HG03442 (cell line): ENCODE data around the gene HTR3E.
"Not testable (repeated sequence)": the region's sequence is repeated elsewhere in the genome, so short reads cannot be mapped to it uniquely, and the experiment has no call there.

Experiments used
- ATAC-seq: cut with Tn5 transposase; IDR thresholded peaks from one replicate; pipeline ENCODE4 v1.9.1; 2021; ENCODE audit warnings: mild to moderate bottlenecking, moderate library complexity; ENCODE audit not compliant: unreplicated experiment

Gene HTR3E, protein sequence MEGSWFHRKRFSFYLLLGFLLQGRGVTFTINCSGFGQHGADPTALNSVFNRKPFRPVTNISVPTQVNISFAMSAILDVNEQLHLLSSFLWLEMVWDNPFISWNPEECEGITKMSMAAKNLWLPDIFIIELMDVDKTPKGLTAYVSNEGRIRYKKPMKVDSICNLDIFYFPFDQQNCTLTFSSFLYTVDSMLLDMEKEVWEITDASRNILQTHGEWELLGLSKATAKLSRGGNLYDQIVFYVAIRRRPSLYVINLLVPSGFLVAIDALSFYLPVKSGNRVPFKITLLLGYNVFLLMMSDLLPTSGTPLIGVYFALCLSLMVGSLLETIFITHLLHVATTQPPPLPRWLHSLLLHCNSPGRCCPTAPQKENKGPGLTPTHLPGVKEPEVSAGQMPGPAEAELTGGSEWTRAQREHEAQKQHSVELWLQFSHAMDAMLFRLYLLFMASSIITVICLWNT

DNA sequence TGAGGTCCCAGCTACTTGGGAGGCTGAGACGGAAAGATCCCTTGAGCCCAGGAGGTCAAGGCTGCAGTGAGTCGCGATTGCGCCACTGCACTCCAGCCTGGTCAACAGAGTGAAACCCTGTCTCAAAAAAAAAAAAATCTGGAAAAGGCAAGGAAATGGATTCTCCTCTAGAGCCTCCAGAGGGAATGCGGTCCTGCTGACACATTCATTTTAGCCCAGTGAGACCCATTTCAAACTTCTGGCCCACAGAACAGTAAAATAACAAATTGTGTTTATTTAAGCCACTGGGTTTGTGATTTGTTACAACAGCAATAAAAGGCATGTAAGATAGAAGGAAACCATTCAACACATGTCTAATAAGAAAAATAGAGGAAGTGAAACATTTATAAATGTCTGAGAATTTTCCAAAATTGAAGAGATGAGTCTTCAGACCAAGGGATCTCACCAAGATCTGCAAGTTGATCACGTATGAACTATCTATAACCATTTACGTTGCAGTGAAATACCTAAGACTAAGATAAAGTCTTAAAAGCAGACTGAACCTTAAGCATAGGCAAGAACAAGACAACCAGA is at the start of gene HTR3E:
HTR3E (plus strand) TSS at position 254 of the 573 bp plus-strand sequence. CDS start 466 bp downstream, outside the sequence.
- ATAC-seq: no peak

DNA sequence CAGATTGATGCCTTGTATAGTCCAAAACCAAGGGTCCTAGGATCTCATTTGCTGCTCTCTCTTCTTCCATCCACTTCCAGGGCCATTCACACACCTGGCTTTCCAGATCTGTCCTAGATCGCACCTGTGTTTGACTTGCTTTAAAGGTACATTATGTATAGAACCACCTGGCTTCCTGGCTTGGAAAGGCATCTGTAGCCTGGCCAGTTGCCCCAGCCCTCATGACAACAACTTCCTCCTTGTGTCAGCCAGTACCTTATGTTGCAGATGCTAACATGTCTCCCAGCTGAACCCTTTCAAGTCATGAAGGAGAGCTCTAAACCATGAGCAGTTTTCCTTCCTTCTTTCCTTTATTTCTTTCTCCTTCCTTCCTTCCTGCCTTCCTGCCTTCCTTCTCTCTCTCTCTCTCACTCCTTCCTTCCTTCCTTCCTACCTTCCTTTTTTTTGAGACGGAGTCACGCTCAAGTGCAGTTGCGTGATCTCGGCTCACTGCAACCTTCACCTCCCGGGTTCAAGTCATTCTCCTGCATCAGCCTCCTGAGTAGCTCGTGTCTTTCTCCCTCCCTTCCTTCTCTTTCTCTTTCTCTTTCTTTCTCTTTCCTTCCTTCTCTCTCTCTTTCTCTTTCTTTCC is 46.5 kb upstream of the HTR3E start:
- no peak for ATAC-seq

DNA sequence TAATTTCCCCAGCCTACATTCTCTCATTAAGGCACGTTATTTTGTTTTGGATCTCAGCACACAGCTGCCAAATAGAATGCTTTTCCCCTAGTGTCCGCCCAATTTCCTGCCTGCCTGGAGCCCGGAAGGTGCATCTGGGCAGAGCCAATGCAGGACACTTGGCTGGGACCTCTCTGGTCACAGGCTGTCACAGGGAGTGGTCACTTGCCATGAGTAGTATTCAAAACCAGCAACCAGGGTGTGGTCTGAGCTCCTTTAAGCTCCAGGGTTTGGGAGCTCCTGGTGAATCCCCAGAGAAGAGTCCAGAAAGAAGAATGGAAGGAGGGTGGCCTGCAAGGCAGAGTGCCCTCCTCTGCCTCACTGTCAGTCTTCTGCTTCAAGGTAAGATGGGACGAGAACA is 44.1 kb upstream of the HTR3E start, which contains the start of gene HTR3C:
HTR3C (plus strand) TSS at position 281 of the 400 bp plus-strand sequence; CDS start at position 315, 34 bp downstream.
- ATAC-seq: no peak

DNA sequence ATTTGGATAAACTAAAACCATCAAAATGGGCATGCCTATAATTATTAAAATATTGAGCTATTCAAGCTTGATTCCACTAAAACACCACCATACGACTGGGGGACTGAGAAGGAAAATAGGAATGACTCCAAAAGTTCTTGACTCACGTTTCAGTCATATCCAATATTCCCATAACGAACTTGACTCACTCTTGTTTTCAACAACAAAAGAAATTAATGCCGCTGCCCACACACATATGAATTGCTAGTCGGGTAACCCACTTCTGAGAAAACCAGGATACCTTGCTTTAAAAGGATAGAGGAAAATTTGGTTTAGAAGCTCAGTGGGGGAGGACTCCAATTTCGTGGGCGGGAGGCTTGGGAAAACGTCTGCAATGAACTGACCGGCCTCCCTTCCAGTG is 38.8 kb upstream of the HTR3E start:
- ATAC-seq: no peak

DNA sequence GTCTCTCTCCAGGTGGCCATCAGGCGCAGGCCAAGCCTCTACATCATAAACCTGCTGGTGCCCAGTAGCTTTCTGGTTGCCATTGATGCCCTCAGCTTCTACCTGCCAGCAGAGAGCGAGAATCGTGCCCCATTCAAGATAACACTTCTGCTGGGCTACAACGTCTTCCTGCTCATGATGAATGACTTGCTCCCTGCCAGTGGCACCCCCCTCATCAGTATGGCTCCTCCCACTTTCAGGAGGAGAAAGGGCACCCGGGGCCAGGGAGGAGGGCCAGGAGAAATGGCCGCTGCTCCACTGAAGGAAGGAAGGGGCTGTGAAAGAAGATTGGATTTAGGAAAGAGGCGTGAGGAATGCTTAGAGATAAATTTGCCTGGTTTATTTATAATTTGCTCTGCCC is 37.4 kb upstream of the HTR3E start:
- ATAC-seq: no peak

DNA sequence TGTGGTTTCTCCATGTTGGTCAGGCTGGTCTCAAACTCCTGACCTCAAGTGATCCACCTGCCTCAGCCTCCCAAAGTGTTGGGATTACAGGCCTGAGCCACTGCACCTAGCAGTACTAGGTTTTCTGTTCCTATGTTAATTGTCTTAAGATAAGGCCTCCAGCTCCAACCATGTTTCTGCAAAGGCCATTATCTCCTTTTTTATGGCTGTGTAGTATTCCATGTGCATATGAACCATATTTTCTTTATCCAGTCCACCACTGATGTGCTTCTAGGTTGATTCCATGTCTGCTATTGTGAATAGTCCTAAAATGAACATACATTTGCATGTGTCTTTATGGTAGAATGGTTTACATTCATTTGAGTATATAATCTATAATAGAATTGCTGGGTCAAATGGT is 34.2 kb upstream of the HTR3E start:
- ATAC-seq: no peak

DNA sequence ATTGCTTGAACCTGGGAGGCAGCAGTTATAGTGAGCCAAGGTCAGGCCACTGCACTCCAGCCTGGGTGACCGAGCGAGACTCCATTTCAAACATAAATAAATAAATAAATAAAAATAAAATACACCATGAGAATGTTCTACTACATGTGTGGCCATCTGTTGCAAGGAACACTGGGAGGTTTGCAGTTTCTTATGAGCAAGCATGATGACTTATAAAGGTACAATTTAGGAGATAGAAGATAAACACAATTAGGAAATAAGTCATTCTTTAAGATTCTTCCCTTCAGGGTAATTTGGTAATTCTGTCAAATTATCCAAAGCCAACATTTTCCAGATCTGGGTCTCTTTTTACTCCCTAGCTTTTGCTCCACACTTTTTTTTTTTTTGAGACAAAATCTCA is 30.7 kb upstream of the HTR3E start:
- ATAC-seq: no peak

DNA sequence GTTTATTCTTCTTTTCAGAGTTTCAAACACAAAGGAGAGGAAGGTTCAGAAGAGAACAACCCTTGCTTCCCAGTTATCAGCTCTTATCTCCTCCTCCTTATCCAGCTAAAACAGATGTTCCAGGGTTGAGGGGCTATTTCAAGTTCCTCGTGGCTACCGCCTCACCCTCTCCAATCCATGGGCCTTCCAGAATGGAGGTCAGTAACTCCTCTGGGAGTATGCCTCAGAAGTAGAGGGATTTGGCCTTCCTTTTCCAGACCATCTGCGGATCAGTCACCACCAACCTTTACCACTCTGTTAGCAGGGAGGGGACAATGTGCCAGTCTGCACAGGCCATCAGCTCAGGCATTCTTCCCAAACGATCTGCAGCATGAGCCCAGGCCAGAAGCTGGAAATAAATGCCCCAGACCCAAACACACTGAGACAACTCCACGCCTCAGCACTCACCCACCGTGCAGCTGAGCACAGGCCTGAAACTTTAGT is 29.2 kb upstream of the HTR3E start:
- no peak for ATAC-seq

DNA sequence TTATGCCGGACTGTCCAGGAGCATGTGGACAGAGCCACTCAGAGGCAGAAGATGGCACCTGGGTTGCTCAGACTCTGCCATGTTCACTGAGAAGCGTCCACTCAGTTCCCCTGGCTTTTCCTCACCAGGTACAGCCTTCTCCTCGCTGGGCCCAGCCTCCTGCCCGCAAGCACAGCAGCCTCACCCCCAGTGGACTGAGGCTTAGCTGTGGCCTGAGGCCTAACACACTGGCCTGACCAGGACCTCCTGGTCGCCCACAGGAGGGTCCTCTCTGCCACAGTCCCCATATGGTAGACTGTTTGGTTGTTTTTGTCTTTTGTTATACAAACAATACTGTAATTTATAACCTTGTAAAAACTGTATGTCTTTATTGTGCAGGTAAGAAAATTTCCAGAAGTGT is 28.5 kb upstream of the HTR3E start:
- ATAC-seq: no peak

DNA sequence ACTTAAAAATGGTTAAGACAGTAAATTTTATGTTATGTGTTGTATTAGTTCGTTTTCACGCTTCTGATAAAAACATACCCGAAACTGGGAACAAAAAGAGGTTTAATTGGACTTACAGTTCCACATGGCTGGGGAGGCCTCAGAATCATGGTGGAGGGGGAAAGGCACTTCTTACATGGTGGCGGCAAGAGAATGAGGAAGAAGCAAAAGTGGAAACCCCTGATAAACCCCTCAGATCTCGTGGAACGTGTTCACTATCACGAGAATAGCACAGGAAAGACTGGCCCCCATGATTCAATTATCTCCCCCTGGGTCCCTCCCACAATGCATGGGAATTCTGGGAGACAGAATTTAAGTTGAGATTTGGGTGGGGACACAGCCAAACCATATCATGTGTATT is 25.7 kb upstream of the HTR3E start:
- ATAC-seq: not testable (repeated sequence)

DNA sequence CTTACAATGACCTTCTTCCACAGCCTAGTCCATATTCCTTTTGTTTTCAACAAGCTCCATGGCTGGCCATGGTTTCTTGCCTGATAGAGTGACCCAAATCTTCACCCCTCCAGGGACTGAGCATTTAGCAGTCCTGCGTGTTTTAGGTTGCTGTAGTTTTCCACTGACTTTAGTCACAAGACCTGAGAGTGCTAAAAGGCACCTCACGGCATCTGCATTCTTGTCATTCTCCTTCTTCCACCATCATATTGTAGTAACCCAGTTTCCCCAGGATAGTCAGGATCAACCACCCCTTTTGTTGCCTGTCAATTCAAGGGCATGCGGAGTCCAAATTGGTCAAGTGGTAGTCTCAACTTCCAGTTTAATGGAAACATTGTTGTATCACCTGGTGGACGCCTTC is 23.2 kb upstream of the HTR3E start:
- no peak for ATAC-seq

DNA sequence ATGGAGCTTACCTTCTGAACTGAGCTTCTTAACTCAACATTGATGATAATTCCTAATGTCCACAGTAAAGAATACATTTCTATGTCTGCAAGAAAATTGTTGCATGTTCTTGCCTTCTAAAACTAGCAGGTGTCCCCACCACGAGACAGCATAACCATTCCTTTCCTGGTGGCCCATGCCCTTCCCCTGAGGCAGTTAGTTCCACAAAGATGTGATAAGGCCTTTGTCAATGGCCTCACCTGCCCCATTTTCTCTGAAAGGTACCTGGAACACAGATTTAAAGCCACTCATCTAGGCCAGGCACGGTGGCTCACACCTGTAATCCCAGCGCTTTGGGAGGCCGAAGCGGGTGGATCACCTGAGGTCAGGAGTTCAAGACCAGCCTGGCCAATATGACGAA is 21.0 kb upstream of the HTR3E start:
- no peak for ATAC-seq

DNA sequence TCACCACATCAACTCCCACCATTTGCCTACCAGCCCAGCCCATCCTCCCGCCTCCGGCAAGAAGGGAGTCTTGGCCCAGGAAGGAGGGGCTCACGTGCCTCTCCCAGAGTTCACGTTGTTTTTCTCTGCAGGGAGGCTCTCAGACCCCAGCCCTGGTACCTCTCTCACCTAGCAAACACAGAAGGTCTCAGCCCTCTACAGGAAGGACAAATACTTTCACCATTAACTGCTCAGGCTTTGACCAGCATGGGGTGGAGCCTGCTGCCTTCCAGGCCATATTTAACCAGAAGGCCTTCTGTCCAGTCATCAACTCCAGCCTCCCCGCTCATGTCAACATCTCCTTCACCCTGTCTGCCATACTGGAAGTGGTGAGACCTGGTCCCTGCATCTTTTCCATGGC is 19.0 kb upstream of the HTR3E start:
- no peak for ATAC-seq

DNA sequence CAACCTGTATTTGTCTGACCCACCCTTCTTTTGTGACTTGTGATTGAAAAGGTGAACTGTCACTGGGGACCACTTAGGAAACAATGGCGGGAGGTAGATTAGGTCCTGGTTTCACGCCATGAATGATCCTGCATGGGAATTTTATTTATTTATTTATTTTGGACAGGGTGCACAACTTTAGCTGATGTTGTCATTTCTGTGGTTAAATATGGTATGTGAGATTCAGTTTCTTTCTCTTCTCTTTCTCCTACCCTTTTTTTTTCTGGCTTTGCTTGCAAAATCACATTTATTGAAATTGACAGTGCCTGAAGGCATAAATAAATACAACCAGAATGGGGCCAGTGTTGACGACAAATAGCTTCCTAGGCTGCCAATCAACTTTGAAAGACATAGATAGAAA is 18.0 kb upstream of the HTR3E start:
- no peak for ATAC-seq

DNA sequence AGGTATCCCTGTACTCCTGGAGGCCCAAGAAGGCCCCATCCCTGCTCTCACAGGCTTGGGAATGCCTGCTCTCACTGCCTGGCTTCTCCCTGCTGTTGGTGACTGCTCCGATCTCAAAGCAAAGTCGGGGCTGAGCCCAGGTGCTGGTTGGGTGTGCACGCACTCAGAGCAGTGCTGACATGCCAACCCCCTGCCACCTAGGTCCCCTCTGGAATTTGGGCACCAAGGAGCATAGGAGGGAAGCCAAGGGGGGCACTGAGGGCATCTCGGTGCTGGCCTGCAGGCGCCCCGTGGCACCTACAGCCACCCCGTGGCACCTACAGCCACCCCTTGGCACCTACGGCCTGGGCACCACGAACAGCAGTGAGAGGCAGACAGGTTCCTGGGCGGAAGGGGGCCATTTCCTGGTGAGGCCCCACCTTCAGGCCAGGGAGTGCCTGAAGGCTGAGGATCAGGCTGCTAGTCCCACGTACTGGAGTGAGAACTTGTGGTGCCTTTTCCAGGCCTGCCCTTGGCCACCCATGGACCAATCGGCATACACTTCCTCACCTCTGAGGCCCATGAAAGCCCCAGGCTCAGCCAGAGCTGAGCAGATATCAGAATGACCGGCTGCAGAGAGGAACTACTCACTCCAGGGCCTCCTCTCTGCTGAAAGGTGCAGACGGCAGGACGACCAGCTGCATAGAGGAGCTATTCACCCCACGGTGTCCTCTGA is 15.6 kb upstream of the HTR3E start:
- ATAC-seq: no peak

DNA sequence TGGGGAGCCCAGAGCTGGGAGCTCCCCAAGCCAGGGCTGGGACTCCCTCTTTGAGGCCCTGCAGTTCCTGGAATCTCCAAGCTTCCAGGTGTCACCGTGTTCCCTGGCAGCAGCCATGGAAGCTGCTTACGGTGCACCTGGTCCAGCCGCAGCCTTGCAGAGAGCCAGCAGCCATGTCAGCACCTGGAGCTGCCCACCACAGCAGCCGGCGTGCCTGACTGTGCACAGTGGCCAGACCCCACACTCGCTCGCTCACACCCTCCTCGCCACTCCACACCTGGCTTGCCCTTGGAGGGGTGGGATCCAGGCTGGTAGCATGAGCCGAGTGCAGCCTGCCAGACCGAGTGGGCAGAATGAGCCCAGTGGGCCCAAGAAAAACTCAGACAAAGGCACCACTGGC is 14.8 kb upstream of the HTR3E start:
- ATAC-seq: no peak

DNA sequence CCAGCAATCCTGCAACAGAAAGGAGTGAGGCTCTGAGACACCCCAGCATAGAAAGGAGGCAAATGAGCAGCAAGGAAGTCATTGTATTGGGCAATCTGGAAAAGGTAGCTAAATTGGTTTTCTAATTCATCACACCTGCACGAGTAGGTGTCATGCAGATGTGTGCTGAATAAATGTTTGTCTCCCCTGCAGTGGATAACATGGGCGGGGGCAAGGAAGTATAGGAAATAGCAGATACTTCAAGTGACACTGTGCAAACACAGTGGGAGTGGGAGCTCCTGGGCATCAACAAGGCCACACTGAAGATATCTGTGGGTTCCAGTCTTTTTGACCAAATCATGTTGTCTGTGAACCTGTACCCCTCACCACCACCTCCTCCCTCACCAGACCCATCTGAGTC is 14.4 kb upstream of the HTR3E start:
- ATAC-seq: no peak

DNA sequence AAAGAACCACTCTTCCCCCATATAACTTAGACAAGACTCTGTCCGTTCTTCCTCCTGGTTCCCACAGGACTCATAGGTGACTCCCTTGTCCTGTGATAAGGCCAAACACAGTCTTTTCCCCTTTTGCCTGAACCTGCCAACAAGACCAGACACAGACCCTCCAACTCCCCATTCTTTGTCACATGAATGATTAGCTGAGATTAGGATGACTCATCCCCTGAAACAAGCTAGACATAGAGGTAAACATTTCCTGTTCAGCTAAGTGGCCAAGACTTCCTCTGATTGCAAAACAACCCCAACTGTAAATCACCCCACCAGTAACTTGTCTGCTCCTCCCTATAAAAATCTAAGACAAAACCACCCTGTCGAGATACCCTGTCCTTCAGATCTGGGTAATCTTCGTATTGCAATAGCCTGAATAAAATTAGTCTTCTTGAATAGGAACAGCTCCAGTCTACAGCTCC is 11.4 kb upstream of the HTR3E start:
- no peak for ATAC-seq

DNA sequence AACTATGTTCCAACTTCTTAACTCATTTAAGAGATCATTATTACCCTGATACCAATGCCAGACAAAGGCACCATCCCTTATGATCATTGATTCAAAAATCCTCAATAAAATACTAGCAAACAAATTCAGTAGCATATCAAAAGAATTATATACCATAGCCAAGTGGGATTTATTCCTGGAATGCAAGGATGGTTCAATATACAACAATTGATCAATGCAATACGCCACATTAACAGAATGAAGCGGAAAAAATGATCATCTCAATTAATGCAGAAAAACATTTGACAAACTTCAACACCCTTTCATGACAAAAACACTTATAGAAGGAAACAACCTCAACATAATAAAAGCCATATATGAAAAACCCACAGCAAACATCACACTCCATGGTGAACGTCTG is 4.7 kb upstream of the HTR3E start:
- ATAC-seq: no peak

DNA sequence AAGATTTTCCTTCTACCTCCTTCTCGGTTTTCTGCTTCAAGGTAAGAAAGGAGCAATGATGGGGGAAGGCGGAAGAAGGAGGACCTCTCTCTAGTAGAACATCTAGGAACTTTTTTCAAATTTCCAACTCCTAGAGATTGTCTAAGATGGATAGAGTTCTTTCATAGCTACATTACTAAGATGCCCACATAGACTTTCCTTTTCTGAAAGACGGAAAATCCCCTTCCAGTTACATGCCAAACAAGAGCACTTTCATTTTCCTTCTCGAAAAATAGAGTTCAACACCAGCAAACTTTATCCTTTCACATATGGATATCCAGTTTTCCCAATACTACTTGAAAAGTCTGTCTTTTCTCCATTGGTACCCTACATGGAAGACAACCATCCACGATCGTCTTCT is 692 bp downstream of the HTR3E start:
- ATAC-seq: no peak
